OCI-LY1 (cell line): Measurements from ENCODE around the gene MAD1L1.

Experiments
- H2AFZ ChIP-seq: fragments of 200-600 bp; sonication (generic), shearing (Covaris generic); 2 replicates; pipeline ENCODE4 v1.6.0; 2014; ENCODE audit warnings: antibody characterized with exemption, mild to moderate bottlenecking, low read length
- H3F3A ChIP-seq: fragments of 200-600 bp; sonication (generic), shearing (Covaris generic); 2 replicates; pipeline ENCODE4 v1.6.0; 2014; ENCODE audit warnings: mild to moderate bottlenecking, antibody characterized with exemption, low read length, moderate library complexity; ENCODE audit not compliant: insufficient read depth
- H3K27ac ChIP-seq: fragments of 200-600 bp; sonication (generic); 2 replicates; pipeline ENCODE4 v1.5.1; 2014; ENCODE audit warnings: low read length, mixed run types, mild to moderate bottlenecking, low read depth; ENCODE audit not compliant: poor library complexity, severe bottlenecking
- H3K27me3 ChIP-seq: fragments of 200-600 bp; sonication (generic); 2 replicates; pipeline ENCODE4 v1.6.0; 2014; ENCODE audit warnings: antibody characterized with exemption, mild to moderate bottlenecking, low read length, moderate library complexity; ENCODE audit not compliant: insufficient read depth
- H3K36me3 ChIP-seq: fragments of 200-600 bp; sonication (generic); 2 replicates; pipeline ENCODE4 v1.6.1; 2014; ENCODE audit warnings: mild to moderate bottlenecking, antibody characterized with exemption, low read length, moderate library complexity, mixed read lengths; ENCODE audit not compliant: insufficient read depth
- H3K4me1 ChIP-seq: fragments of 200-600 bp; sonication (generic); 2 replicates; pipeline ENCODE4 v1.5.1; 2014; ENCODE audit warnings: mild to moderate bottlenecking, low read length, moderate library complexity; ENCODE audit not compliant: insufficient read depth, severe bottlenecking
- H3K4me2 ChIP-seq: fragments of 200-600 bp; sonication (generic), shearing (Covaris generic); 2 replicates; pipeline ENCODE4 v1.6.1; 2014; ENCODE audit warnings: low read length
- H3K4me3 ChIP-seq: fragments of 200-600 bp; sonication (generic); 2 replicates; pipeline ENCODE4 v1.5.1; 2014; ENCODE audit warnings: low read length, low read depth, mild to moderate bottlenecking, mixed read lengths; ENCODE audit not compliant: poor library complexity, severe bottlenecking
- H3K79me2 ChIP-seq: fragments of 200-600 bp; shearing (Covaris generic); 2 replicates; pipeline ENCODE4 v1.6.1; 2016; ENCODE audit warnings: mixed run types, low read length, mixed read lengths; ENCODE audit not compliant: insufficient read depth
- H3K9ac ChIP-seq: fragments of 200-600 bp; sonication (generic), shearing (Covaris generic); 2 replicates; pipeline ENCODE4 v1.6.1; 2014; ENCODE audit warnings: mild to moderate bottlenecking, low read length, mixed read lengths
- H3K9me2 ChIP-seq: fragments of 200-600 bp; sonication (generic), shearing (Covaris generic); 2 replicates; pipeline ENCODE4 v1.6.1; 2014; ENCODE audit warnings: low read depth, mild to moderate bottlenecking, low read length, mixed read lengths
- H3K9me3 ChIP-seq: fragments of 200-600 bp; shearing (Covaris generic); 2 replicates; pipeline ENCODE4 v1.6.1; 2014; ENCODE audit warnings: low read length, mixed read lengths
- H4K20me1 ChIP-seq: fragments of 200-600 bp; sonication (generic), shearing (Covaris generic); 2 replicates; pipeline ENCODE4 v1.6.0; 2016; ENCODE audit warnings: mild to moderate bottlenecking, low read length; ENCODE audit not compliant: insufficient read depth
- CTCF ChIP-seq: fragments of 200-600 bp; sonication (generic), shearing (Covaris generic); IDR thresholded peaks from 2 replicates; pipeline ENCODE4 v1.5.1; 2017; ENCODE audit warnings: mild to moderate bottlenecking, antibody characterized with exemption, low read length, moderate library complexity, mixed read lengths
- EZH2 ChIP-seq: fragments of 200-600 bp; sonication (generic), shearing (Covaris generic); IDR thresholded peaks from 2 replicates; pipeline ENCODE4 v1.8.0; 2017; ENCODE audit warnings: borderline replicate concordance, mixed run types, mild to moderate bottlenecking, antibody characterized with exemption, low read length, moderate library complexity, mixed read lengths

Gene MAD1L1

GRCh38 chr7:2256306-2257045 is 23.7 kb upstream of the MAD1L1 start:
- Histone ChIP-seq H3K36me3 (0 out of 2 replicates have a peak, but pooled peaks cover under 1% of the 10 kb centered on the region), H3K27me3 (0 out of 2 replicates have a peak, but pooled peaks cover 6% of the 10 kb centered on the region), H3K4me1 (peaks cover 11% of the 10 kb centered on the region), H3K79me2 (no peaks in the 10 kb centered on the region), H3F3A (no peaks in the 10 kb centered on the region), H3K4me3 (no peak overlapping the region), H3K9me3 (no peaks in the 10 kb centered on the region), H3K9me2 (no peaks in the 10 kb centered on the region), H4K20me1 (no peaks in the 10 kb centered on the region), H3K9ac (no peak overlapping the region), H3K27ac (no peak overlapping the region), H2AFZ (no peak overlapping the region), H3K4me2 (no peak overlapping the region)
- TF ChIP-seq CTCF = no peak
- TF ChIP-seq EZH2 = no peak

GRCh38 chr7:2255145-2256139 is 22.7 kb upstream of the MAD1L1 start:
- Histone ChIP-seq H3K9me2 (no peaks in the 10 kb centered on the region), H3K4me2 (no peak overlapping the region), H2AFZ (no peak overlapping the region), H3K4me3 (no peak overlapping the region), H3F3A (no peaks in the 10 kb centered on the region), H3K79me2 (no peaks in the 10 kb centered on the region), H3K9ac (no peak overlapping the region), H3K27me3 (0 out of 2 replicates have a peak, but pooled peaks cover 6% of the 10 kb centered on the region), H3K9me3 (no peaks in the 10 kb centered on the region), H3K4me1 (peaks cover 9% of the 10 kb centered on the region), H3K36me3 (peaks cover 9% of the 10 kb centered on the region; the same call in 1 of the 2 replicates), H4K20me1 (no peaks in the 10 kb centered on the region), H3K27ac (no peak overlapping the region)
- TF ChIP-seq EZH2 (no peak), CTCF (no peak)

GRCh38 chr7:2254429-2255144 is 21.8 kb upstream of the MAD1L1 start:
- Histone ChIP-seq H2AFZ (no peak overlapping the region), H3F3A (no peaks in the 10 kb centered on the region), H3K27ac (no peak overlapping the region), H3K4me2 (no peak overlapping the region), H3K9ac (no peak overlapping the region), H3K36me3 (peaks cover 9% of the 10 kb centered on the region; the same call in 1 of the 2 replicates), H3K9me3 (no peaks in the 10 kb centered on the region), H3K27me3 (0 out of 2 replicates have a peak, but pooled peaks cover 4% of the 10 kb centered on the region), H3K9me2 (no peaks in the 10 kb centered on the region), H4K20me1 (no peaks in the 10 kb centered on the region), H3K79me2 (no peaks in the 10 kb centered on the region), H3K4me3 (no peak overlapping the region), H3K4me1 (peaks cover 9% of the 10 kb centered on the region)
- TF ChIP-seq EZH2 (no peak), CTCF (no peak)
